GM12878 (cell line): ENCODE measurements around the gene UPF1. TPM values are rescaled to one million over a fixed set of nuclear protein-coding genes. Genes with fewer than 3 reads are reported as not detected.

Source experiments
- ATAC-seq: fragments of 200-7000 bp; cut with Tn5 transposase; 3 replicates; pipeline ENCODE4 v1.9.1; 2020; ENCODE audit warnings: mild to moderate bottlenecking, moderate library complexity
- BruUV-seq: library from RNA; stranded (reverse); fragments of 400-500 nt; replicated peaks from 2 replicates; lab custom pipeline; 2021; lab: Mats Ljungman, UMichigan
- CTCF ChIA-PET: fragments of 300-600 bp; sonication (Branson Sonifier 250); formaldehyde crosslinking; extraction: SDS; loops from one replicate; lab custom pipeline; 2021; ENCODE audit warnings: inconsistent platforms; lab: Yijun Ruan, JAX
- POLR2A ChIA-PET: fragments of 350-600 bp; formaldehyde crosslinking; extraction: SDS; loops from one replicate; lab custom pipeline; 2021; ENCODE audit warnings: inconsistent platforms; lab: Charles Lee
- RAD21 ChIA-PET: fragments of 300-600 bp; sonication (Branson Sonifier 250); formaldehyde crosslinking; loops from one replicate; lab custom pipeline; 2023; ENCODE audit warnings: antibody characterized with exemption; ENCODE audit not compliant: unreplicated experiment; lab: Charles Lee
- SMC1A ChIA-PET: fragments of 300-600 bp; sonication (Branson Sonifier 250); formaldehyde crosslinking; loops from one replicate; lab custom pipeline; 2023; ENCODE audit not compliant: unreplicated experiment, uncharacterized antibody; lab: Charles Lee
- DNase-seq: peaks from one replicate; pipeline ENCODE4 v3.0.0-alpha.2; 2011; ENCODE audit warnings: low read depth, low spot score
- FAIRE-seq: peaks from 3 replicates; lab custom pipeline; 2011; peaks lifted over from hg19 to GRCh38; lab: Jason Lieb, UNC
- H2AFZ ChIP-seq: 2 replicates; pipeline ENCODE4 v1.6.0; 2011; ENCODE audit warnings: low read depth, low read length, control low read depth; ENCODE audit not compliant: control insufficient read depth
- H3K27ac ChIP-seq: 2 replicates; pipeline ENCODE4 v1.5.1; 2011; ENCODE audit warnings: control low read depth; ENCODE audit not compliant: control insufficient read depth, insufficient read depth
- H3K27me3 ChIP-seq, 2 experiments: replicated peaks in 1 of 2; 2 replicates each; pipeline versions ENCODE4 v1.6.0 to v1.6.1; 2011; ENCODE audit warnings: low read length in 1 of 2; ENCODE audit not compliant: control insufficient read depth in 2 of 2, insufficient read depth in 2 of 2
- H3K36me3 ChIP-seq, 2 experiments: 2 replicates each; pipeline ENCODE4 v1.5.1; 2011; ENCODE audit warnings: low read length in 1 of 2; ENCODE audit not compliant: control insufficient read depth in 2 of 2, insufficient read depth in 2 of 2
- H3K4me1 ChIP-seq: 2 replicates; pipeline ENCODE4 v1.6.1; 2011; ENCODE audit warnings: mild to moderate bottlenecking, low read length, moderate library complexity, mixed read lengths; ENCODE audit not compliant: control insufficient read depth, insufficient read depth
- H3K4me2 ChIP-seq: 2 replicates; pipeline ENCODE4 v1.6.0; 2011; ENCODE audit warnings: control low read depth; ENCODE audit not compliant: control insufficient read depth, insufficient read depth
- H3K4me3 ChIP-seq: fragments of 200-600 bp; sonication (generic); 2 replicates; pipeline ENCODE4 v1.5.1; 2016
- H3K79me2 ChIP-seq: 2 replicates; pipeline ENCODE4 v1.6.0; 2011; ENCODE audit warnings: low read length; ENCODE audit not compliant: control insufficient read depth, insufficient read depth
- H3K9ac ChIP-seq: 2 replicates; pipeline ENCODE4 v1.8.0; 2011; ENCODE audit warnings: low read length, control low read depth, mixed read lengths; ENCODE audit not compliant: control insufficient read depth, insufficient read depth
- H3K9me3 ChIP-seq: replicated peaks from 3 replicates; pipeline ENCODE4 v1.5.1; 2011; ENCODE audit warnings: mild to moderate bottlenecking, low read length; ENCODE audit not compliant: control insufficient read depth, insufficient read depth
- H4K20me1 ChIP-seq: 2 replicates; pipeline ENCODE4 v1.6.0; 2011; ENCODE audit not compliant: control insufficient read depth, insufficient read depth
- CBX5 ChIP-seq: sonication (generic); IDR thresholded peaks from 2 replicates; pipeline ENCODE4 v1.6.1; 2016; ENCODE audit warnings: low read depth, moderate library complexity, mild to moderate bottlenecking, inconsistent platforms
- EGR1 ChIP-seq, 2 experiments: IDR thresholded peaks; 1 replicate in 1 of 2; 2 replicates in 1 of 2; pipeline ENCODE4 v1.6.1; 2011 to 2012; ENCODE audit warnings: low read depth in 2 of 2, low read length in 2 of 2, borderline replicate concordance in 1 of 2, mild to moderate bottlenecking in 1 of 2, moderate library complexity in 1 of 2
- EZH2 ChIP-seq: IDR thresholded peaks from 2 replicates; pipeline ENCODE4 v1.6.1; 2012; ENCODE audit warnings: low read depth, mild to moderate bottlenecking, control low read depth, inconsistent platforms, low read length, borderline replicate concordance; ENCODE audit not compliant: control insufficient read depth
- IKZF2 ChIP-seq, 2 experiments: fragments of 450-650 bp; IDR thresholded peaks; 2 replicates each; pipeline ENCODE4 v1.6.1; 2017; ENCODE audit warnings: mild to moderate bottlenecking in 2 of 2, moderate library complexity in 2 of 2
- KLF5 ChIP-seq: fragments of 450-650 bp; IDR thresholded peaks from 2 replicates; pipeline ENCODE4 v1.6.1; 2014; ENCODE audit warnings: mild to moderate bottlenecking; ENCODE audit not compliant: partially characterized antibody
- MEF2B ChIP-seq: fragments of 450-650 bp; IDR thresholded peaks from 2 replicates; pipeline ENCODE4 v1.6.1; 2018; ENCODE audit warnings: mild to moderate bottlenecking, moderate library complexity; ENCODE audit not compliant: partially characterized antibody, poor library complexity, severe bottlenecking
- RBBP5 ChIP-seq: fragments of 200-600 bp; sonication (generic); conservative IDR thresholded peaks from 2 replicates; pipeline ENCODE4 v1.6.1; 2016
- SPI1 ChIP-seq: IDR thresholded peaks from 2 replicates; pipeline ENCODE4 v1.6.1; 2011; ENCODE audit warnings: low read depth, mild to moderate bottlenecking, low read length, moderate library complexity, borderline replicate concordance; ENCODE audit not compliant: insufficient read depth
- USF1 ChIP-seq: IDR thresholded peaks from 2 replicates; pipeline ENCODE4 v1.6.1; 2011; ENCODE audit warnings: borderline replicate concordance, low read depth, mild to moderate bottlenecking, moderate library complexity, mixed read lengths, low read length; ENCODE audit not compliant: insufficient read depth; ENCODE audit errors: extremely low read length
- YY1 ChIP-seq: IDR thresholded peaks from 2 replicates; pipeline ENCODE4 v1.6.1; 2011; ENCODE audit warnings: low read depth, mild to moderate bottlenecking, low read length
- ZNF622 ChIP-seq: fragments of 450-650 bp; IDR thresholded peaks from 2 replicates; pipeline ENCODE4 v1.6.1; 2017; ENCODE audit warnings: mild to moderate bottlenecking, inconsistent platforms
- WGBS: methylation state at CpG from one replicate; pipeline ENCODE4 v1.1.6; 2016; ENCODE audit warnings: low lambda C conversion rate; ENCODE audit not compliant: insufficient replicate concordance, insufficient coverage; ENCODE audit errors: missing lambda C conversion rate; 5-methylcytosine and 5-hydroxymethylcytosine counted together
- in situ Hi-C: fragments of 300-500 bp; cut with MboI; formaldehyde crosslinking; loops from 9 replicates; pipeline ENCODE4 v1.14.3; 2018; ENCODE audit warnings: mixed read lengths
- intact Hi-C: fragments of 100-400 bp; cut with micrococcal nuclease; formaldehyde crosslinking; loops from one replicate; pipeline ENCODE4 v1.14.2; 2022; ENCODE audit not compliant: unreplicated experiment
- polyA plus RNA-seq, 11 experiments: library from polyadenylated mRNA; depleted of rRNA in 4 of 11; unstranded in 6 of 11; stranded (reverse) in 5 of 11; fragments of >200 nt; fragmentation: Nextera tagmentation in 4 of 11; fragmentation: Illumina TruSeq in 1 of 11; extraction: Ambion mirVana in 4 of 11; extraction: Trizol in 1 of 11; gene quantifications; 1 replicate in 1 of 11; 2 replicates in 10 of 11; pipeline versions ENCODE4 v1.2.1 to v1.2.3, GENCODE V29; 2011 to 2016; ENCODE audit warnings: inconsistent platforms in 2 of 11, missing spikeins in 2 of 11, low read depth in 1 of 11
- total RNA-seq, 4 experiments: library from RNA; depleted of rRNA in 3 of 4; stranded (reverse); fragments of >200 nt in 3 of 4; fragmentation: Illumina TruSeq in 1 of 4; extraction: Trizol in 1 of 4; gene quantifications; 2 replicates each; pipeline versions ENCODE4 v1.2.1 to v1.2.3, GENCODE V29; 2013 to 2021

The UPF1 gene
- total and polyA plus RNA-seq, 10 of the 15 experiments (the other 5 are each of a cell fraction or from before 2014, with no cell fraction given): 0.58 to 80.9 (median 18.7) TPM

- ChIA-PET RAD21 (interaction anchor here (1.0 to 3.1 kb wide), 5 partner anchors 11 to 329 kb away, joined by 3 to 24 read pairs (median 9); partner anchors contain the start of gene UPF1), SMC1A (interaction anchor here (1.0 to 2.2 kb wide), 7 partner anchors 10 to 260 kb away, joined by 3 to 11 read pairs (median 4); partner anchors contain the start of genes COPE, DDX49 and UPF1), POLR2A (interaction anchor here (0.8 to 2.4 kb wide), 3 partner anchors 10 to 17 kb away, joined by 3 to 11 read pairs (median 3); partner anchors contain the start of gene UPF1), CTCF (interaction anchor here (0.5 to 7.4 kb wide), 6 partner anchors 14 to 328 kb away, joined by 3 to 109 read pairs (median 22); partner anchors contain the start of genes ELL and UPF1)
- ATAC-seq (peak; percentile 58), DNase-seq (no peak), FAIRE-seq (peak; percentile 73)
- intact Hi-C loops (loop anchor here (5.0 to 10.0 kb wide), 4 partner anchors 77 to 394 kb away; partner anchors contain the start of genes CRTC1 and REX1BD), in situ Hi-C loops (no loop called here)
- peak overlapping the region; percentile 46 for H3K27ac ChIP-seq
- no peak overlapping the region for H2AFZ ChIP-seq
- no peak for TF ChIP-seq KLF5
- peak; percentile 25 for TF ChIP-seq MEF2B
- TF ChIP-seq CBX5: no peak
- no peak for TF ChIP-seq YY1
- peak; percentile 5 to 35; a peak in 1 of 4 replicates for TF ChIP-seq IKZF2 (IDR thresholded peaks at IDR 0.05)
- peak; percentile 79; the same call in 1 of the 2 replicates for TF ChIP-seq SPI1
- peak; percentile 56 for TF ChIP-seq USF1
- TF ChIP-seq EGR1 (IDR thresholded peaks at IDR 0.05; ENCODE audit: borderline replicate concordance in 1 of 2, low read depth in 2 of 2, low read length in 2 of 2): peak in 1 of 2 experiments; percentile 66; a peak in 1 of 3 replicates
- TF ChIP-seq RBBP5: no peak
- TF ChIP-seq EZH2: no peak
- TF ChIP-seq ZNF622: no peak
- BruUV-seq: no TSS peak
- H4K20me1 ChIP-seq: peaks cover 20% of the 10 kb centered on the region
- peak overlapping the region; percentile 39; the same call in 1 of the 2 replicates for H3K4me3 ChIP-seq
- H3K4me2 ChIP-seq: peak overlapping the region; percentile 17
- H3K9me3 ChIP-seq: no peaks in the 10 kb centered on the region
- H3K79me2 ChIP-seq: peaks cover 47% of the 10 kb centered on the region
- 13% methylated on average over 23 of the region's 23 CpGs for WGBS
- no peak overlapping the region for H3K9ac ChIP-seq
- H3K27me3 ChIP-seq: no peaks in the 10 kb centered on the region
- H3K4me1 ChIP-seq: peaks cover 45% of the 10 kb centered on the region
- H3K36me3 ChIP-seq: peaks cover 17 to 57% of the 10 kb centered on the region in 2 experiments
Observed at GRCh38 chr19:18848878-18849661, 17.3 kb downstream of the UPF1 start.
